Neuronal stem cell (in vitro differentiated cells): ENCODE data around the gene SLC49A3.

ENCODE experiments used
- DNase-seq: peaks from one replicate; pipeline ENCODE4 v3.0.0-alpha.2; 2013; ENCODE audit warnings: low spot score
- H2AFZ ChIP-seq: one replicate; pipeline ENCODE4 v1.6.1; 2013; ENCODE audit warnings: mild to moderate bottlenecking, low read length, inconsistent platforms
- H2AK5ac ChIP-seq: 2 replicates; pipeline ENCODE4 v1.6.1; 2013; ENCODE audit warnings: low read depth, mild to moderate bottlenecking, inconsistent platforms, low read length, moderate library complexity, mixed read lengths
- H2BK120ac ChIP-seq: 2 replicates; pipeline ENCODE4 v1.6.1; 2013; ENCODE audit warnings: low read depth, mild to moderate bottlenecking, inconsistent platforms, low read length, moderate library complexity, mixed read lengths
- H2BK12ac ChIP-seq: one replicate; pipeline ENCODE4 v1.6.1; 2013; ENCODE audit warnings: low read length, inconsistent platforms
- H2BK15ac ChIP-seq: 2 replicates; pipeline ENCODE4 v1.6.1; 2013; ENCODE audit warnings: mild to moderate bottlenecking, low read length, inconsistent platforms, mixed read lengths
- H2BK5ac ChIP-seq: one replicate; pipeline ENCODE4 v1.6.1; 2013; ENCODE audit warnings: inconsistent platforms, mild to moderate bottlenecking, low read length, moderate library complexity
- H3K14ac ChIP-seq: one replicate; pipeline ENCODE4 v1.6.1; 2013; ENCODE audit warnings: low read length, inconsistent platforms
- H3K18ac ChIP-seq: 2 replicates; pipeline ENCODE4 v1.6.1; 2013; ENCODE audit warnings: low read length, inconsistent platforms
- H3K23ac ChIP-seq: 2 replicates; pipeline ENCODE4 v1.6.1; 2013; ENCODE audit warnings: low read depth, mild to moderate bottlenecking, mixed read lengths, low read length, inconsistent platforms; ENCODE audit not compliant: poor library complexity
- H3K27ac ChIP-seq: replicated peaks from 3 replicates; pipeline ENCODE4 v1.5.1; 2013; ENCODE audit warnings: low read length, inconsistent platforms
- H3K27me3 ChIP-seq, 3 experiments: 2 replicates each; pipeline ENCODE4 v1.6.1; 2013; ENCODE audit warnings: low read length in 3 of 3, mild to moderate bottlenecking in 2 of 3, inconsistent platforms in 1 of 3, low read depth in 1 of 3, mixed read lengths in 1 of 3, moderate library complexity in 1 of 3; ENCODE audit not compliant: control insufficient read depth in 3 of 3, insufficient read depth in 3 of 3
- H3K36me3 ChIP-seq, 2 donors: replicated peaks in 1 of 2; 2 replicates each; pipeline ENCODE4 v1.6.1; 2013; ENCODE audit warnings: low read length in 2 of 2; ENCODE audit not compliant: control insufficient read depth in 2 of 2, insufficient read depth in 2 of 2
- H3K4ac ChIP-seq: 2 replicates; pipeline ENCODE4 v1.6.1; 2013; ENCODE audit warnings: inconsistent platforms, mild to moderate bottlenecking, low read length, moderate library complexity
- H3K4me1 ChIP-seq, 2 donors: 1 replicate in 1 of 2; 2 replicates in 1 of 2; pipeline ENCODE4 v1.6.1; 2013; ENCODE audit warnings: low read length in 2 of 2, low read depth in 1 of 2; ENCODE audit not compliant: control insufficient read depth in 2 of 2, insufficient read depth in 1 of 2
- H3K4me2 ChIP-seq: one replicate; pipeline ENCODE4 v1.6.1; 2013; ENCODE audit warnings: mild to moderate bottlenecking, low read length, inconsistent platforms; ENCODE audit not compliant: insufficient read depth, poor library complexity, severe bottlenecking
- H3K4me3 ChIP-seq, 2 donors: 2 replicates each; pipeline ENCODE4 v1.5.1; 2013; ENCODE audit warnings: low read length in 2 of 2, mild to moderate bottlenecking in 2 of 2, inconsistent platforms in 1 of 2, moderate library complexity in 1 of 2
- H3K79me1 ChIP-seq: one replicate; pipeline ENCODE4 v1.6.1; 2013; ENCODE audit warnings: low read depth, mild to moderate bottlenecking, inconsistent platforms, low read length, moderate library complexity
- H3K9ac ChIP-seq: one replicate; pipeline ENCODE4 v1.6.1; 2013; ENCODE audit warnings: mild to moderate bottlenecking, low read depth, low read length, inconsistent platforms; ENCODE audit not compliant: poor library complexity
- H3K9me3 ChIP-seq, 2 donors: replicated peaks in 1 of 2; 2 replicates each; pipeline versions ENCODE3 to v1.6.1; 2013; ENCODE audit warnings: low read length in 2 of 2, mild to moderate bottlenecking in 2 of 2, inconsistent platforms in 1 of 2, low read depth in 1 of 2, mixed read lengths in 1 of 2, moderate library complexity in 1 of 2; ENCODE audit not compliant: control insufficient read depth in 2 of 2, insufficient read depth in 1 of 2
- H4K8ac ChIP-seq: one replicate; pipeline ENCODE4 v1.6.1; 2013; ENCODE audit warnings: low read depth, mild to moderate bottlenecking, inconsistent platforms, low read length, moderate library complexity
- H4K91ac ChIP-seq: one replicate; pipeline ENCODE4 v1.6.1; 2013; ENCODE audit warnings: low read length, low read depth, mild to moderate bottlenecking, inconsistent platforms; ENCODE audit not compliant: poor library complexity
- WGBS, 2 donors: extraction: QIAGEN DNeasy Blood & Tissue Kit; methylation state at CpG; one replicate each; pipeline ENCODE4 v1.1.7; 2013; ENCODE audit warnings: missing lambda C conversion rate in 2 of 2, mixed read lengths in 1 of 2; ENCODE audit not compliant: insufficient read length in 2 of 2, insufficient replicate concordance in 1 of 2; ENCODE audit errors: extremely low coverage in 2 of 2; 5-methylcytosine and 5-hydroxymethylcytosine counted together

The SLC49A3 gene

DNA sequence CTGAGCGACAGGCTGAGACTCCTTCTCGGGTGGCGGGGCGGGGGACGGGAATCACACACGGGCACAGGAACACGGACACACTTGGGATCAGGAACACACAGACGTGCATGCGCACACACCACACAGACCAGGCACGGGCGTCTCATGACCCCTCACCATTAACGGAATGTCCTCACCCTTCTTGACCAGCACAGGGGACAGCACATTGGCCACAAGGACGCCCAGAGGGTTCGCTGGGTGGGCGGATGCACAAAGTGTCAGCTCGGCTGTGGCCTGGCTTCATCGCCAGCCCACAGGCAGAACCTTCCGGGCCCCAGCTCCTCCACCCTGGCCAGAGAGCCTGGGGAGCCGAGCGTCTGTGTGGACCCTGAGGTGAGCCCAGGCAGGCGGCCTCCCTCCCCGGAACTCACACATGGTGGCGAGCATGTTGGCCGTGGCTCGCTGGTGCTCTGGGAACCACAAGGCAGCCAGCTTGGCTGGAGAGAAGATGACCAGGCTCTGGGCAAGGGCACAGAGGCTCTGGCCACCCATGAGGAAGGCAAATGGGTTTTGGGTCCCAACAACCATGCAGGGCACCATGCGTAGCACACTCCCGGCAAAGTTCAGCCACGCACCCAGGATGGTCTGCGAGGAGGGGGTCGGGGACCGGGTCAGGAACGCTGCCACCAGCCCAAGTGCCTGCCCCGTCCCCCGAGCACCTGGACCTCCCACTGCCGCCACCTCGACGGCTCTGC, 3.1 kb downstream of the SLC49A3 start:
- no peak overlapping the region for H3K4me3 ChIP-seq
- H2BK120ac ChIP-seq, result no peak overlapping the region
- no peak overlapping the region for H3K23ac ChIP-seq
- no peak for DNase-seq
- H3K4ac ChIP-seq, result no peak overlapping the region
- H2BK15ac ChIP-seq, result no peak overlapping the region
- H3K27me3 ChIP-seq, result peaks cover 0 to 7% (median under 1%) of the 10 kb centered on the region in 3 experiments
- peaks cover 5% of the 10 kb centered on the region for H3K79me1 ChIP-seq
- H2BK5ac ChIP-seq, result no peak overlapping the region
- H2AK5ac ChIP-seq, result peak overlapping the region; percentile 91
- no peak overlapping the region for H3K18ac ChIP-seq
- peaks cover 2 to 11% of the 10 kb centered on the region in 2 donors for H3K4me1 ChIP-seq
- H3K9me3 ChIP-seq, result no peaks in the 10 kb centered on the region
- no peaks in the 10 kb centered on the region for H3K36me3 ChIP-seq
- no peak overlapping the region for H3K9ac ChIP-seq
- H4K8ac ChIP-seq, result no peak overlapping the region
- no peak overlapping the region for H3K27ac ChIP-seq
- H3K14ac ChIP-seq, result no peak overlapping the region
- no peak overlapping the region for H3K4me2 ChIP-seq
- H4K91ac ChIP-seq, result peak overlapping the region; percentile 12
- WGBS, 2 donors, result no CpG with 5 or more reads among the region's 37 CpGs
- H2AFZ ChIP-seq, result no peak overlapping the region
- H2BK12ac ChIP-seq, result peak overlapping the region; percentile 63

DNA sequence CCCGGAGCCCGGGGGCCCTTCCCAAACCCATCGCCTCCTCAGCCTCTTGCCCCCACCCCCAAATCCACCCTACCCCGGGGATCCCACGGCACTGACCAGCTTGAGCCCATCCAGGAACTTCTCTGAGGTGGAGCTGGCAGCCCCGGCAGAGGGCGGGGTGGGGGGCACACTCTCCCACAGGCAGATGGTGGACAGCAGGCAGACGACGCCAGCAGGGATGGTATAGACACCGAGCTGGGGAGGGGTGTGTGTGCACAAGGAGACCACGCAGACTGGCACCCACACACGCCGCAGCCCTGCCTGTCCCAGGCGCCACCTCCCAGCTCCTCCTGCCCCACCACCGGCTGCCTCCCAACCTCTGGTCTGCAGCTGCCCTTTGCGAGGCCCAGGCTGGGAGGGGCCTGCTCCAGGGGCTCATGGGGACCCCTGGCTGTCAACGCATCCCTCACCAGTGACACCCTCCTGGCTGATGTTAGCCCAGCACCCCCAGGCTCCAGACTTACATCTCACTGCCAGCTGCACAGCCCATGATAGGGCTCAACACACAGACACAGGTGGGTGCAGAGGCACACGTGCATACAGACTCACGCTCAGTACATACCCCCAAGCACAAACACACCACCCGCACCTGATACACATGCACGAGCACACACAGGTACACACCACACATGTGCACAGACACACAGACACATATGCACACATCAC, 4.2 kb downstream of the SLC49A3 start:
- Histone ChIP-seq H2BK120ac (no peak overlapping the region), H3K79me1 (peaks cover 6% of the 10 kb centered on the region), H2BK15ac (peak overlapping the region; percentile 93), H2BK5ac (peak overlapping the region; percentile 66), H3K9ac (peak overlapping the region; percentile 78), H3K36me3 (no peaks in the 10 kb centered on the region), H3K23ac (peak overlapping the region; percentile 43), H2AFZ (no peak overlapping the region), H3K27ac (no peak overlapping the region), H3K14ac (peak overlapping the region; percentile 21), H2AK5ac (peak overlapping the region; percentile 98), H2BK12ac (peak overlapping the region; percentile 73), H3K4me3 (no peak overlapping the region), H3K4me1 (peaks cover 6 to 15% of the 10 kb centered on the region in 2 donors), H3K9me3 (no peaks in the 10 kb centered on the region), H4K8ac (peak overlapping the region; percentile 92), H3K27me3 (peaks cover 0 to 9% (median 4%) of the 10 kb centered on the region in 3 experiments), H3K18ac (peak overlapping the region; percentile 64), H4K91ac (no peak overlapping the region), H3K4ac (no peak overlapping the region), H3K4me2 (no peak overlapping the region)
- DNase-seq, result no peak
- no CpG with 5 or more reads among the region's 21 CpGs for WGBS, 2 donors

DNA sequence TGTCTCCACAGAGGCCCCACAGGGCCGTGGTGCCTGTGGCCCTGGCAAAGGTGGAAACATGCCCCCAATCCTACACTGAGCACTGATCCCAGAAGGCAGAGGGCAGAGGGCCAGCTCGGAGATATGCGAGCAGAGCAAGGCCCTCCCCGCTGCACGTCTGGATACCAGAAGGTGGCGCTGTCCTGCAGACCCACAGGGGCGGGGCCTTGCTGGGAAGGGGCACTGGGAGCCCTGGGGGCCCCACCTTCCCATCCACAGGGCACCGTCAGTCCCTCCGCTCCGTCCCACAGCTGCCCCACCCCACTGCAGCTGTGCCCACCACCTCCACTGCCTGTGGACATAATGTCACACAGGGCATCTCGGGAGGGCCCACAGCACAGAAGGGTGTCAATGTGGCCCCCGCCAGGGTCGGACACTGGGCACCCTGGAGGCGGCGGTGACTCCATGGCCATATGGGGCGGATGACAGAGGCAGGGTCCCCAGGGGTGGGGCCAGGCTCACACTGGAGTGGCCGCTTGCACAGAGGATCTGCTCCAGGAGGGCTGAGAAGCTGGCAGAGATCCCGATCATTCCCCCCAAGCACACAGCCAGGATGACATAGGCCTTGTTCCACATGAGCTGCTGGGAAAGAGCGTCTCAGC, 4.8 kb downstream of the SLC49A3 start:
- H3K14ac ChIP-seq, result peak overlapping the region; percentile 75
- no peak overlapping the region for H3K4me3 ChIP-seq
- no CpG with 5 or more reads among the region's 19 CpGs for WGBS, 2 donors
- peak overlapping the region; percentile 93 for H3K4ac ChIP-seq
- peak overlapping the region; percentile 43 for H4K8ac ChIP-seq
- H2BK5ac ChIP-seq, result peak overlapping the region; percentile 66
- peaks cover 0 to 9% (median 9%) of the 10 kb centered on the region in 3 experiments for H3K27me3 ChIP-seq
- H3K4me2 ChIP-seq, result no peak overlapping the region
- peaks cover 6 to 9% of the 10 kb centered on the region in 2 donors for H3K4me1 ChIP-seq
- H3K23ac ChIP-seq, result peak overlapping the region; percentile 91
- H2BK12ac ChIP-seq, result peak overlapping the region; percentile 73
- peak overlapping the region; percentile 4 for H2BK120ac ChIP-seq
- H3K9ac ChIP-seq, result no peak overlapping the region
- H3K27ac ChIP-seq, result no peak overlapping the region
- H4K91ac ChIP-seq, result no peak overlapping the region
- H2AK5ac ChIP-seq, result peak overlapping the region; percentile 98
- peak overlapping the region; percentile 93 for H2BK15ac ChIP-seq
- no peaks in the 10 kb centered on the region for H3K9me3 ChIP-seq
- H2AFZ ChIP-seq, result peak overlapping the region; percentile 72
- DNase-seq, result no peak
- H3K79me1 ChIP-seq, result peaks cover 7% of the 10 kb centered on the region
- peak overlapping the region; percentile 80 for H3K18ac ChIP-seq
- H3K36me3 ChIP-seq, result no peaks in the 10 kb centered on the region
